GM23338 (cell line): Measurements from ENCODE around the gene SUMF1. TPM values are rescaled to one million over a fixed set of nuclear protein-coding genes. Genes with fewer than 3 reads are reported as not detected.

ENCODE experiments used
- ATAC-seq: fragments of 200-7000 bp; cut with Tn5 transposase; 3 replicates; pipeline ENCODE4 v1.9.1; 2020
- DNase-seq: peaks from one replicate; pipeline ENCODE4 v3.0.0-alpha.2; 2015; ENCODE audit warnings: low spot score
- H2AFZ ChIP-seq: fragments of 200-600 bp; sonication (generic); 2 replicates; pipeline ENCODE4 v1.8.0; 2016; ENCODE audit warnings: antibody characterized with exemption, mild to moderate bottlenecking, moderate library complexity
- H3F3A ChIP-seq: fragments of 200-600 bp; sonication (generic); replicated peaks from 2 replicates; pipeline ENCODE4 v1.8.0; 2017; ENCODE audit warnings: antibody characterized with exemption, mixed run types, low read depth
- H3K27ac ChIP-seq: fragments of 200-600 bp; sonication (generic); 2 replicates; pipeline ENCODE4 v1.6.1; 2016; ENCODE audit warnings: low read depth
- H3K27me3 ChIP-seq: fragments of 200-600 bp; sonication (generic); 2 replicates; pipeline ENCODE4 v1.8.0; 2016; ENCODE audit warnings: mild to moderate bottlenecking, mixed run types, moderate library complexity; ENCODE audit not compliant: insufficient read depth
- H3K36me3 ChIP-seq: fragments of 200-600 bp; sonication (generic); 2 replicates; pipeline ENCODE4 v1.8.0; 2016; ENCODE audit warnings: mild to moderate bottlenecking; ENCODE audit not compliant: insufficient read depth
- H3K4me1 ChIP-seq: fragments of 200-600 bp; sonication (generic); 2 replicates; pipeline ENCODE4 v1.8.0; 2016; ENCODE audit warnings: mild to moderate bottlenecking, moderate library complexity; ENCODE audit not compliant: insufficient read depth
- H3K4me2 ChIP-seq: fragments of 200-600 bp; sonication (generic); 2 replicates; pipeline ENCODE4 v1.7.1; 2017; ENCODE audit warnings: mixed run types
- H3K4me3 ChIP-seq: fragments of 200-600 bp; sonication (generic); 2 replicates; pipeline ENCODE4 v1.6.1; 2016; ENCODE audit warnings: mixed run types
- H3K79me2 ChIP-seq: fragments of 200-600 bp; sonication (generic); replicated peaks from 2 replicates; pipeline ENCODE4 v1.8.0; 2017; ENCODE audit warnings: mild to moderate bottlenecking; ENCODE audit not compliant: insufficient read depth
- H3K9me2 ChIP-seq: fragments of 200-600 bp; sonication (generic); 2 replicates; pipeline ENCODE4 v1.8.0; 2017; ENCODE audit not compliant: insufficient read depth
- H4K20me1 ChIP-seq: fragments of 200-600 bp; sonication (generic); replicated peaks from 2 replicates; pipeline ENCODE4 v1.8.0; 2017; ENCODE audit warnings: mild to moderate bottlenecking; ENCODE audit not compliant: insufficient read depth
- H3K27ac Mint-ChIP-seq: 2 replicates; pipeline ENCODE4 v1.8.0; 2020; ENCODE audit warnings: inconsistent platforms, mild to moderate bottlenecking, moderate library complexity, mixed read lengths
- H3K27me3 Mint-ChIP-seq: 3 replicates; pipeline ENCODE4 v1.8.0; 2022; ENCODE audit warnings: low read depth, mild to moderate bottlenecking, moderate library complexity, mixed read lengths, inconsistent platforms; ENCODE audit not compliant: insufficient read depth, poor library complexity
- H3K36me3 Mint-ChIP-seq: 3 replicates; pipeline ENCODE4 v1.8.0; 2021; ENCODE audit warnings: low read depth, mild to moderate bottlenecking, inconsistent platforms, moderate library complexity, mixed read lengths
- H3K4me1 Mint-ChIP-seq: 3 replicates; pipeline ENCODE4 v1.8.0; 2020; ENCODE audit warnings: mild to moderate bottlenecking, inconsistent platforms, mixed read lengths
- H3K4me3 Mint-ChIP-seq: 3 replicates; pipeline ENCODE4 v1.8.0; 2021; ENCODE audit warnings: moderate library complexity, mild to moderate bottlenecking, inconsistent platforms, mixed read lengths
- H3K9me3 Mint-ChIP-seq: 3 replicates; pipeline ENCODE4 v1.8.0; 2020; ENCODE audit warnings: moderate library complexity, mild to moderate bottlenecking, inconsistent platforms, mixed read lengths
- CTCF ChIP-seq, 2 experiments: fragments of 200-600 bp in 1 of 2; sonication (generic) in 1 of 2; conservative IDR thresholded peaks; 2 replicates each; pipeline versions ENCODE4 v1.5.1 to v1.6.1; 2016 to 2017; ENCODE audit warnings: antibody characterized with exemption in 2 of 2, low read depth in 2 of 2, mild to moderate bottlenecking in 2 of 2, moderate library complexity in 1 of 2
- ETS1 ChIP-seq: IDR thresholded peaks from 2 replicates; pipeline ENCODE4 v1.6.1; 2016; ENCODE audit warnings: antibody characterized with exemption
- JUNB ChIP-seq: IDR thresholded peaks from one replicate; pipeline ENCODE4 v1.6.1; 2016; ENCODE audit warnings: antibody characterized with exemption; ENCODE audit not compliant: unreplicated experiment
- POLR2AphosphoS5 ChIP-seq: IDR thresholded peaks from 2 replicates; pipeline ENCODE4 v1.6.1; 2016; ENCODE audit warnings: antibody characterized with exemption, low read depth
- ZNF114 ChIP-seq: fragments of 250-450 bp; sonication (Bioruptor Pico); IDR thresholded peaks from 2 replicates; pipeline ENCODE4 v1.5.0; 2020; ENCODE audit warnings: mild to moderate bottlenecking, moderate library complexity
- ZNF331 ChIP-seq: fragments of 250-450 bp; sonication (Bioruptor Pico); IDR thresholded peaks from 2 replicates; pipeline ENCODE4 v1.5.0; 2020; ENCODE audit warnings: low read depth, mild to moderate bottlenecking, moderate library complexity
- long read RNA-seq: library from polyadenylated mRNA; unstranded; transcript quantifications from one replicate; pipeline ENCODE4 v2.0.0, GENCODE V29; 2020; ENCODE audit not compliant: unreplicated experiment
- polyA plus RNA-seq: library from polyadenylated mRNA; unstranded; fragments of >200 nt; fragmentation: Nextera tagmentation; extraction: Ambion mirVana; gene quantifications from 2 replicates; pipeline ENCODE4 v1.2.1, GENCODE V29; 2016
- total RNA-seq: library from RNA; depleted of rRNA; stranded (reverse); fragments of >200 nt; shearing (Covaris generic); gene quantifications from 2 replicates; pipeline ENCODE4 v1.2.3, GENCODE V29; 2014; rRNA removed

Gene SUMF1
- 15.8 and 20.3 TPM in 2 replicates for total RNA-seq
- 6.3 and 6.9 TPM in 2 replicates for polyA plus RNA-seq
- long read RNA-seq, transcript SUMF1-201 (9 exons, 2,159 nt), result major isoform, 12 of 21 reads
- long read RNA-seq, partial matches to known transcripts, result 2 of 21 reads
- long read RNA-seq, other reads (novel, unspliced or antisense), result 5 of 21 reads

- Histone ChIP-seq H3K9me2 (no peaks in the 10 kb centered on the region), H3K79me2 (0 out of 2 replicates have a peak, but pooled peaks cover 3% of the 10 kb centered on the region), H3K4me2 (peak within 1 kb of the TSS; percentile 73), H3F3A (no peaks in the 10 kb centered on the region), H3K4me1 (no peaks in the 10 kb centered on the region; the same call in 1 of the 2 replicates), H4K20me1 (no peaks in the 10 kb centered on the region), H3K36me3 (no peaks in the 10 kb centered on the region), H2AFZ (peak within 1 kb of the TSS; percentile 92), H3K27ac (peak within 1 kb of the TSS; percentile 88), H3K4me3 (peak within 1 kb of the TSS; percentile 73), H3K27me3 (no peaks in the 10 kb centered on the region)
- peaks cover 8% of the 10 kb centered on the region; the same call in 2 of the 3 replicates for H3K4me1 Mint-ChIP-seq
- H3K9me3 Mint-ChIP-seq, result no peaks in the 10 kb centered on the region
- H3K27ac Mint-ChIP-seq, result peak within 1 kb of the TSS; percentile 99
- peak; percentile 93 for DNase-seq
- no peaks in the 10 kb centered on the region for H3K36me3 Mint-ChIP-seq
- H3K27me3 Mint-ChIP-seq, result peaks cover 4% of the 10 kb centered on the region
- peak; percentile 99 for ATAC-seq
- peak within 1 kb of the TSS; percentile 97 for H3K4me3 Mint-ChIP-seq
- peak; percentile 67 for TF ChIP-seq POLR2AphosphoS5
- no peak for TF ChIP-seq ZNF331 (CRISPR knock-in tag)
- TF ChIP-seq ETS1, result peak; percentile 71; the same call in 1 of the 2 replicates
Measured at GRCh38 chr3:4466741-4467521, at the start of gene SUMF1. Gene SUMF1 (minus strand): TSS chr3:4467269. CDS start chr3:4467245, 24 bp downstream.

- TF ChIP-seq ZNF114 (CRISPR knock-in tag), result no peak
- TF ChIP-seq JUNB, result no peak
- Mint-ChIP-seq H3K9me3 (no peaks in the 10 kb centered on the region), H3K36me3 (no peaks in the 10 kb centered on the region), H3K4me3 (no peak overlapping the region), H3K27me3 (peaks cover 1% of the 10 kb centered on the region), H3K27ac (peak overlapping the region; percentile 46; the same call in 1 of the 2 replicates), H3K4me1 (peaks cover 31% of the 10 kb centered on the region)
- H3K4me3 ChIP-seq, result no peak overlapping the region
- H3K9me2 ChIP-seq, result no peaks in the 10 kb centered on the region
- H4K20me1 ChIP-seq, result no peaks in the 10 kb centered on the region
- no peak for ATAC-seq
- H3K79me2 ChIP-seq, result no peaks in the 10 kb centered on the region
- 0 out of 2 replicates have a peak overlapping the region, but pooled peaks have one; percentile 19 for H3K4me2 ChIP-seq
- peaks cover 29% of the 10 kb centered on the region for H3K4me1 ChIP-seq
- DNase-seq, result no peak
- H3K27ac ChIP-seq, result no peak overlapping the region
- H3K27me3 ChIP-seq, result no peaks in the 10 kb centered on the region
- H3K36me3 ChIP-seq, result no peaks in the 10 kb centered on the region
- H2AFZ ChIP-seq, result no peak overlapping the region
- no peaks in the 10 kb centered on the region for H3F3A ChIP-seq
Measured at GRCh38 chr3:4515916-4516579, 49.0 kb upstream of the SUMF1 start.

- Histone ChIP-seq H3K36me3 (no peaks in the 10 kb centered on the region), H3K4me3 (no peak overlapping the region), H3F3A (no peaks in the 10 kb centered on the region), H3K4me1 (peaks cover 29% of the 10 kb centered on the region), H3K9me2 (no peaks in the 10 kb centered on the region), H2AFZ (no peak overlapping the region), H3K79me2 (no peaks in the 10 kb centered on the region), H4K20me1 (no peaks in the 10 kb centered on the region), H3K27me3 (no peaks in the 10 kb centered on the region), H3K27ac (0 out of 2 replicates have a peak overlapping the region, but pooled peaks have one; percentile 59), H3K4me2 (peak overlapping the region; percentile 30; the same call in 1 of the 2 replicates)
- Mint-ChIP-seq H3K4me3 (no peak overlapping the region), H3K9me3 (no peaks in the 10 kb centered on the region), H3K4me1 (peaks cover 31% of the 10 kb centered on the region), H3K27me3 (peaks cover 1% of the 10 kb centered on the region), H3K27ac (peak overlapping the region; percentile 46; the same call in 1 of the 2 replicates), H3K36me3 (no peaks in the 10 kb centered on the region)
- DNase-seq (peak; percentile 30), ATAC-seq (peak; percentile 36)
- TF ChIP-seq ZNF114 (CRISPR knock-in tag) (no peak), CTCF (conservative IDR thresholded peaks at IDR 0.05; ENCODE audit: low read depth in 2 of 2) (no peak)
Measured at GRCh38 chr3:4514916-4515315, 47.8 kb upstream of the SUMF1 start.
